Measurements from ENCODE around the gene GLYATL1B.
"Not testable (repeated sequence)": the region's sequence is repeated elsewhere in the genome, so short reads cannot be mapped to it uniquely, and the experiment has no call there.

GRCh38 chr11:59107721-59108120, 21.6 kb downstream of the GLYATL1B start:
- TF ChIP-seq, protein P1, sequence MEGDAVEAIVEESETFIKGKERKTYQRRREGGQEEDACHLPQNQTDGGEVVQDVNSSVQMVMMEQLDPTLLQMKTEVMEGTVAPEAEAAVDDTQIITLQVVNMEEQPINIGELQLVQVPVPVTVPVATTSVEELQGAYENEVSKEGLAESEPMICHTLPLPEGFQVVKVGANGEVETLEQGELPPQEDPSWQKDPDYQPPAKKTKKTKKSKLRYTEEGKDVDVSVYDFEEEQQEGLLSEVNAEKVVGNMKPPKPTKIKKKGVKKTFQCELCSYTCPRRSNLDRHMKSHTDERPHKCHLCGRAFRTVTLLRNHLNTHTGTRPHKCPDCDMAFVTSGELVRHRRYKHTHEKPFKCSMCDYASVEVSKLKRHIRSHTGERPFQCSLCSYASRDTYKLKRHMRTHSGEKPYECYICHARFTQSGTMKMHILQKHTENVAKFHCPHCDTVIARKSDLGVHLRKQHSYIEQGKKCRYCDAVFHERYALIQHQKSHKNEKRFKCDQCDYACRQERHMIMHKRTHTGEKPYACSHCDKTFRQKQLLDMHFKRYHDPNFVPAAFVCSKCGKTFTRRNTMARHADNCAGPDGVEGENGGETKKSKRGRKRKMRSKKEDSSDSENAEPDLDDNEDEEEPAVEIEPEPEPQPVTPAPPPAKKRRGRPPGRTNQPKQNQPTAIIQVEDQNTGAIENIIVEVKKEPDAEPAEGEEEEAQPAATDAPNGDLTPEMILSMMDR (optimal IDR thresholded peaks at IDR 0.05 in 1 of 3, IDR thresholded peaks at IDR 0.05 in 1 of 3, conservative IDR thresholded peaks at IDR 0.05 in 1 of 3; ENCODE audit: extremely low read depth in 1 of 3, insufficient read depth in 2 of 3, low read length in 3 of 3): not testable (repeated sequence)
- not testable (repeated sequence) for TF ChIP-seq EZH2 (IDR thresholded peaks at IDR 0.05; ENCODE audit: low read length)

All from keratinocyte (primary cell).